MCF 10A (cell line): ENCODE measurements around the gene DIDO1. TPM values are rescaled to one million over a fixed set of nuclear protein-coding genes. Genes with fewer than 3 reads are reported as not detected.

Experiments used
- total RNA-seq: library from RNA; stranded (reverse); gene quantifications from 2 replicates; pipeline ENCODE4 v1.2.3, GENCODE V29; 2022

DIDO1 gene
- total RNA-seq, 1 experiment from 2014 or later = 36.8 TPM

Other genes with a start within 250 kb of the DIDO1 start
- 4.5 and 6.2 TPM in 2 replicates for gene NTSR1, start 217.7 kb downstream of the DIDO1 start, total RNA-seq
- gene MRGBP, start 130.0 kb downstream of the DIDO1 start, total RNA-seq = 16.9 and 17.8 TPM in 2 replicates
- 28.8 and 31.0 TPM in 2 replicates for gene OGFR, start 121.7 kb downstream of the DIDO1 start, total RNA-seq
- gene COL9A3, start 109.5 kb downstream of the DIDO1 start, total RNA-seq = not detected in 2 replicates
- 10.8 and 12.8 TPM in 2 replicates for gene TCFL5, start 64.7 kb downstream of the DIDO1 start, total RNA-seq
- 31.6 and 36.4 TPM in 2 replicates for gene GID8, start 11.6 kb upstream of the DIDO1 start, total RNA-seq
- gene SLC17A9, start 26.2 kb upstream of the DIDO1 start, total RNA-seq = 0.07 TPM in 1 of 2 replicates, not detected in the other
- gene BHLHE23, start 80.5 kb upstream of the DIDO1 start, total RNA-seq = not detected in 2 replicates